PC-3 (cell line): ENCODE data around the gene FBLN1.
"Not testable (repeated sequence)": the region's sequence is repeated elsewhere in the genome, so short reads cannot be mapped to it uniquely, and the experiment has no call there.

Source experiments
- EZH2phosphoT487 ChIP-seq: fragments of 300-600 bp; sonication (generic); IDR thresholded peaks from 2 replicates; pipeline ENCODE4 v1.6.1; 2018; ENCODE audit warnings: mild to moderate bottlenecking, antibody characterized with exemption, low read length, borderline replicate concordance
- TF ChIP-seq, protein P1 (sequence below): fragments of 300-600 bp; sonication (generic); conservative IDR thresholded peaks from 2 replicates; pipeline ENCODE4 v1.5.1; 2017; ENCODE audit warnings: antibody characterized with exemption, low read depth, mild to moderate bottlenecking, low read length

DNA sequence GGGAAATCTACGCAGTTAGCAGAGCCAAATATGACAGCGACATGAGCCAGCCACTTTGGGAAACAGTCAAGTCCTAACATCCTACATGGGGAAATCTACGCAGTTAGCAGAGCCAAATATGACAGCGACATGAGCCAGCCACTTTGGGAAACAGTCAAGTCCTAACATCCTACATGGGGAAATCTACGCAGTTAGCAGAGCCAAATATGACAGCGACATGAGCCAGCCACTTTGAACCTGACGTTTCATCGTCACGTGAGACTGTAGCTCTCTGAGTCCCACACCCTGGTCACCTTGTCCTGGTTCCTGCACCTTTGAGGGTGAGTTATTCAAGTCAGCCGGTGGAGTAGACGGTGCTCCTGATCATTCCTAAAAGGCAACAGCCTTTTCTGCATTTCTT lies 105.4 kb downstream of the FBLN1 start:
- TF ChIP-seq, protein P1, sequence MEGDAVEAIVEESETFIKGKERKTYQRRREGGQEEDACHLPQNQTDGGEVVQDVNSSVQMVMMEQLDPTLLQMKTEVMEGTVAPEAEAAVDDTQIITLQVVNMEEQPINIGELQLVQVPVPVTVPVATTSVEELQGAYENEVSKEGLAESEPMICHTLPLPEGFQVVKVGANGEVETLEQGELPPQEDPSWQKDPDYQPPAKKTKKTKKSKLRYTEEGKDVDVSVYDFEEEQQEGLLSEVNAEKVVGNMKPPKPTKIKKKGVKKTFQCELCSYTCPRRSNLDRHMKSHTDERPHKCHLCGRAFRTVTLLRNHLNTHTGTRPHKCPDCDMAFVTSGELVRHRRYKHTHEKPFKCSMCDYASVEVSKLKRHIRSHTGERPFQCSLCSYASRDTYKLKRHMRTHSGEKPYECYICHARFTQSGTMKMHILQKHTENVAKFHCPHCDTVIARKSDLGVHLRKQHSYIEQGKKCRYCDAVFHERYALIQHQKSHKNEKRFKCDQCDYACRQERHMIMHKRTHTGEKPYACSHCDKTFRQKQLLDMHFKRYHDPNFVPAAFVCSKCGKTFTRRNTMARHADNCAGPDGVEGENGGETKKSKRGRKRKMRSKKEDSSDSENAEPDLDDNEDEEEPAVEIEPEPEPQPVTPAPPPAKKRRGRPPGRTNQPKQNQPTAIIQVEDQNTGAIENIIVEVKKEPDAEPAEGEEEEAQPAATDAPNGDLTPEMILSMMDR, result not testable (repeated sequence)
- not testable (repeated sequence) for TF ChIP-seq EZH2phosphoT487
